DND-41 (cell line): ENCODE measurements around the gene SLC12A7.
"Not testable (repeated sequence)": the region's sequence is repeated elsewhere in the genome, so short reads cannot be mapped to it uniquely, and the experiment has no call there.

Experiments
- ATAC-seq: fragments of 200-7000 bp; cut with Tn5 transposase; 3 replicates; pipeline ENCODE4 v1.9.1; 2021; ENCODE audit warnings: low read depth; ENCODE audit not compliant: insufficient read depth
- DNase-seq: peaks from one replicate; pipeline ENCODE4 v3.0.0-alpha.2; 2020
- H2AFZ ChIP-seq: 2 replicates; pipeline ENCODE4 v1.6.0; 2012; ENCODE audit warnings: low read depth, low read length
- H3K27ac ChIP-seq: 2 replicates; pipeline ENCODE4 v1.5.1; 2012; ENCODE audit warnings: low read length, inconsistent platforms
- H3K27me3 ChIP-seq: fragments of 200-600 bp; sonication (generic); 2 replicates; pipeline ENCODE4 v1.6.0; 2012; ENCODE audit warnings: low read length, mild to moderate bottlenecking, inconsistent platforms; ENCODE audit not compliant: insufficient read depth, poor library complexity
- H3K36me3 ChIP-seq: 2 replicates; pipeline ENCODE4 v1.5.1; 2012; ENCODE audit warnings: low read length, inconsistent platforms; ENCODE audit not compliant: insufficient read depth
- H3K4me1 ChIP-seq: 2 replicates; pipeline ENCODE4 v1.5.1; 2012; ENCODE audit warnings: mild to moderate bottlenecking, low read length; ENCODE audit not compliant: insufficient read depth
- H3K4me2 ChIP-seq: 2 replicates; pipeline ENCODE4 v1.6.0; 2012; ENCODE audit warnings: mild to moderate bottlenecking, moderate library complexity, low read length, inconsistent platforms; ENCODE audit not compliant: insufficient read depth
- H3K4me3 ChIP-seq, 2 experiments: fragments of 200-600 bp in 1 of 2; shearing (Covaris generic) in 1 of 2; 2 replicates each; pipeline ENCODE4 v1.5.1; 2012 to 2016; ENCODE audit warnings: inconsistent platforms in 2 of 2, low read length in 2 of 2, mild to moderate bottlenecking in 2 of 2, low read depth in 1 of 2, moderate library complexity in 1 of 2
- H3K79me2 ChIP-seq: 2 replicates; pipeline ENCODE4 v1.6.0; 2012; ENCODE audit warnings: low read length, inconsistent platforms; ENCODE audit not compliant: insufficient read depth
- H3K9ac ChIP-seq: 2 replicates; pipeline ENCODE4 v1.6.0; 2012; ENCODE audit warnings: low read depth, mild to moderate bottlenecking, inconsistent platforms, low read length, moderate library complexity
- H3K9me3 ChIP-seq: 2 replicates; pipeline ENCODE4 v1.5.1; 2012; ENCODE audit warnings: low read length, moderate library complexity, mild to moderate bottlenecking, inconsistent platforms; ENCODE audit not compliant: insufficient read depth, severe bottlenecking
- H4K20me1 ChIP-seq: 2 replicates; pipeline ENCODE4 v1.6.0; 2012; ENCODE audit warnings: low read length; ENCODE audit not compliant: insufficient read depth
- EZH2 ChIP-seq: IDR thresholded peaks from 3 replicates; pipeline ENCODE4 v1.6.1; 2012; ENCODE audit warnings: borderline replicate concordance, low read depth, mild to moderate bottlenecking, moderate library complexity, low read length, inconsistent platforms; ENCODE audit not compliant: severe bottlenecking
- TF ChIP-seq, protein P1 (sequence below): IDR thresholded peaks from 2 replicates; pipeline ENCODE4 v1.5.1; 2012; ENCODE audit warnings: borderline replicate concordance, low read length, moderate library complexity, mild to moderate bottlenecking; ENCODE audit not compliant: poor library complexity, severe bottlenecking; ENCODE audit errors: extremely low read depth

The SLC12A7 gene

GRCh38 chr5:1085391-1085790, 26.5 kb downstream of the SLC12A7 start:
- no peaks in the 10 kb centered on the region for H3K27me3 ChIP-seq
- H3K27ac ChIP-seq = no peak overlapping the region
- ATAC-seq (no peak), DNase-seq (no peak)
- H3K36me3 ChIP-seq = no peaks in the 10 kb centered on the region
- no peaks in the 10 kb centered on the region for H3K79me2 ChIP-seq
- H4K20me1 ChIP-seq = 0 out of 2 replicates have a peak, but pooled peaks cover 4% of the 10 kb centered on the region
- TF ChIP-seq, protein P1, sequence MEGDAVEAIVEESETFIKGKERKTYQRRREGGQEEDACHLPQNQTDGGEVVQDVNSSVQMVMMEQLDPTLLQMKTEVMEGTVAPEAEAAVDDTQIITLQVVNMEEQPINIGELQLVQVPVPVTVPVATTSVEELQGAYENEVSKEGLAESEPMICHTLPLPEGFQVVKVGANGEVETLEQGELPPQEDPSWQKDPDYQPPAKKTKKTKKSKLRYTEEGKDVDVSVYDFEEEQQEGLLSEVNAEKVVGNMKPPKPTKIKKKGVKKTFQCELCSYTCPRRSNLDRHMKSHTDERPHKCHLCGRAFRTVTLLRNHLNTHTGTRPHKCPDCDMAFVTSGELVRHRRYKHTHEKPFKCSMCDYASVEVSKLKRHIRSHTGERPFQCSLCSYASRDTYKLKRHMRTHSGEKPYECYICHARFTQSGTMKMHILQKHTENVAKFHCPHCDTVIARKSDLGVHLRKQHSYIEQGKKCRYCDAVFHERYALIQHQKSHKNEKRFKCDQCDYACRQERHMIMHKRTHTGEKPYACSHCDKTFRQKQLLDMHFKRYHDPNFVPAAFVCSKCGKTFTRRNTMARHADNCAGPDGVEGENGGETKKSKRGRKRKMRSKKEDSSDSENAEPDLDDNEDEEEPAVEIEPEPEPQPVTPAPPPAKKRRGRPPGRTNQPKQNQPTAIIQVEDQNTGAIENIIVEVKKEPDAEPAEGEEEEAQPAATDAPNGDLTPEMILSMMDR = no peak
- no peak for TF ChIP-seq EZH2
- no peak overlapping the region for H2AFZ ChIP-seq
- no peaks in the 10 kb centered on the region for H3K4me1 ChIP-seq
- H3K9me3 ChIP-seq = no peaks in the 10 kb centered on the region
- H3K9ac ChIP-seq = no peak overlapping the region
- H3K4me3 ChIP-seq = no peak overlapping the region
- no peak overlapping the region for H3K4me2 ChIP-seq

DNA sequence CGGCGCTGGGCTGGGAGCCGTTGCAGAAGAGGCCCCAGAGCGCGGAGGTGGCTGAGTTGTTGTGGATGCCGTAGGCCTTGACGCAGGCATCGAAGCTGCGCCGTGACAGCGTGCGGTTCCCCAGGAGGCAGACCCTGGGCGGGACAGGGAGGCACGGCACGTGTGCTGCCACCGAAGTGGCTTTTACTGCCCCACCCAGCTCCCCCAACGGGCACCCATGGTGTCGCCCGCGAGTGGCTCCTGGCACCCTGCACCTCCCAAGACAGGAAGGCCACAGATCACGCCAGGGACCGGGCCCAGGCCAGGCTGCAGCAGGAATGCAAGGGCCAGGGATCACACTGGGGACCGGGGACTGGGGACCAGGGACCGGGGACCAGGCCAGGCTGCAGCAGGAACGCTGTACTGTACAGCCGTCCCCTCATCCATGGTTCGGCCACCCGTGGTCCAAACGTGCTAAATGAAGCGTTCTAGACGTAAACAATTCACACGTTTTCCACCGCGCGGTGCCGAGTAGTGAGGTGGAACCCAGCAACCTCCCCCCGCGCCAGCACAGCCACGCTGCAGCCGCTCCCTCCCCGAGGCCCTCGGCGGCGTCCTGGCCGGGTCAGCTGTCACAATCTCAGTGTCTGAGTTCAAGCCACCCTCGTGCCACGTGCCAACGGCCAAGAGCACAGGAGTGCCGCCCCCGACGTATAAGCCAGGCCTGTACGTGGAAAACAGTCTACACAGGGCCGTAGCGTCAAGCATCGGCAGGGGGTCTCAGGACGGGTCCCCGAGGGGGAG, 27.8 kb downstream of the SLC12A7 start:
- H3K9ac ChIP-seq = no peak overlapping the region
- no peaks in the 10 kb centered on the region for H3K36me3 ChIP-seq
- 0 out of 2 replicates have a peak, but pooled peaks cover 4% of the 10 kb centered on the region for H4K20me1 ChIP-seq
- DNase-seq (no peak), ATAC-seq (no peak)
- no peak for TF ChIP-seq EZH2
- TF ChIP-seq, protein P1 = no peak
- H3K27ac ChIP-seq = no peak overlapping the region
- H3K4me2 ChIP-seq = no peak overlapping the region
- no peaks in the 10 kb centered on the region for H3K27me3 ChIP-seq
- H3K4me3 ChIP-seq = no peak overlapping the region
- H3K4me1 ChIP-seq = no peaks in the 10 kb centered on the region
- no peak overlapping the region for H2AFZ ChIP-seq
- H3K9me3 ChIP-seq = no peaks in the 10 kb centered on the region
- no peaks in the 10 kb centered on the region for H3K79me2 ChIP-seq

DNA sequence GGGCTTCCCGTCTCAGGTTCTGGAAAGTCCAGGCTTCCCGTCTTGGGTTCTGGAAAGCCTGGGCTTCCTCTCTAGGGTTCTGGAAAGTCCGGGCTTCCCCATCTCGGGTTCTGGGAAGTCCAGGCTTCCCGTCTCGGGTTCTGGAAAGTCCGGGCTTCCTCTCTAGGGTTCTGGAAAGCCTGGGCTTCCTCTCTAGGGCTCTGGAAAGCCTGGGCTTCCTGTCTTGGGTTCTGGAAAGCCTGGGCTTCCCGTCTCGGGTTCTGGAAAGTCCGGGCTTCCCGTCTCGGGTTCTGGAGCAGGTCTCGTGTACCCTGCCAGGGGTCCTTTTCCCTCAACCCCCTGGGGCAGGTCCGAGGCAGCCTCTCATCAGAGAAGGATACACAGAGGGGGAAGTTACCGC, 28.8 kb downstream of the SLC12A7 start:
- H3K79me2 ChIP-seq, H3K4me2 ChIP-seq, H3K4me1 ChIP-seq, H3K9me3 ChIP-seq, H2AFZ ChIP-seq, H3K27me3 ChIP-seq, ATAC-seq, H4K20me1 ChIP-seq, H3K4me3 ChIP-seq, H3K36me3 ChIP-seq, DNase-seq, H3K9ac ChIP-seq, H3K27ac ChIP-seq: not testable (repeated sequence)

- Histone ChIP-seq H3K4me3 (no peak overlapping the region), H3K4me1 (no peaks in the 10 kb centered on the region), H3K9me3 (no peaks in the 10 kb centered on the region), H3K27me3 (no peaks in the 10 kb centered on the region), H4K20me1 (0 out of 2 replicates have a peak, but pooled peaks cover 4% of the 10 kb centered on the region), H3K4me2 (no peak overlapping the region), H3K27ac (no peak overlapping the region), H3K79me2 (no peaks in the 10 kb centered on the region), H3K9ac (no peak overlapping the region), H3K36me3 (no peaks in the 10 kb centered on the region), H2AFZ (no peak overlapping the region)
- no peak for ATAC-seq
- DNase-seq = no peak
- no peak for TF ChIP-seq EZH2
- TF ChIP-seq, protein P1 = no peak
These were observed 30.3 kb downstream of the SLC12A7 start for GRCh38 chr5:1081519-1081918.
